ENCODE measurements around the gene SLC66A1. TPM values are rescaled to one million over a fixed set of nuclear protein-coding genes. Genes with fewer than 3 reads are reported as not detected.

Gene SLC66A1
- total and polyA plus RNA-seq, 9 of the 15 experiments (the other 6 are each of a cell fraction or from before 2014, with no cell fraction given) = 1.2 to 40.8 (median 18.6) TPM

- H3K9me3 ChIP-seq (replicated peaks; ENCODE audit: control insufficient read depth, insufficient read depth, low read depth, low read length) = no peaks in the 10 kb centered on the region
- 0 out of 4 replicates have a peak overlapping the region, but pooled peaks of 1 of the 2 experiments have one; percentile 8 for H3K9ac ChIP-seq (ENCODE audit: insufficient read depth in 1 of 2, low read depth in 2 of 2, low read length in 2 of 2)
- no peaks in the 10 kb centered on the region for H3K9me1 ChIP-seq (ENCODE audit: control insufficient read depth, insufficient read depth, low read length)
- no peaks in the 10 kb centered on the region for H3K79me2 ChIP-seq (ENCODE audit: control insufficient read depth, insufficient read depth, low read length)
- H3K4me3 ChIP-seq = no peak overlapping the region
- ATAC-seq (no peak), DNase-seq (ENCODE audit: extremely low read depth in 1 of 4, low spot score in 3 of 4) (no peak), FAIRE-seq (no peak)
- no TSS peak for BruUV-seq (replicated peaks)
- 77% methylated on average over 5 of the region's 5 CpGs for WGBS (ENCODE audit: insufficient coverage, low coverage, missing lambda C conversion rate)
- no peaks in the 10 kb centered on the region for H3K27me3 ChIP-seq (ENCODE audit: control insufficient read depth in 2 of 2, insufficient read depth in 2 of 2, low read length in 2 of 2)
- POLR2A ChIA-PET = interaction anchor here (0.6 to 5.0 kb wide), 7 partner anchors 8 to 740 kb away, joined by 3 to 37 read pairs (median 4); partner anchors contain the start of genes AKR7A2, EMC1, MRTO4 and SLC66A1
- H2AFZ ChIP-seq (ENCODE audit: low read depth, low read length) = no peak overlapping the region
- H3K27ac ChIP-seq (ENCODE audit: extremely low read depth, low read depth, low read length) = no peak overlapping the region
- TF ChIP-seq ZNF384 (IDR thresholded peaks at IDR 0.05; ENCODE audit: low read depth, low read length) (0 out of 2 replicates have a peak, but pooled peaks have one; percentile 5), THRAP3 (IDR thresholded peaks at IDR 0.05; ENCODE audit: borderline replicate concordance) (no peak), RBM25 (IDR thresholded peaks at IDR 0.05; ENCODE audit: low read depth, low read length, severe bottlenecking) (no peak), TEAD2 (tag; IDR thresholded peaks at IDR 0.05) (no peak), ZC3H4 (CRISPR knock-in tag; IDR thresholded peaks at IDR 0.05; ENCODE audit: borderline replicate concordance) (0 out of 2 replicates have a peak, but pooled peaks have one; percentile 35)
- in situ Hi-C loops (cut with MboI) (no loop called here), intact Hi-C loops (cut with micrococcal nuclease) (no loop called here)
- peaks cover 10% of the 10 kb centered on the region for H4K20me1 ChIP-seq (replicated peaks; ENCODE audit: control insufficient read depth, insufficient read depth, low read length)
- H3K36me3 ChIP-seq (ENCODE audit: control insufficient read depth, insufficient read depth, low read length) = peaks cover 34% of the 10 kb centered on the region; the same call in 2 of the 3 replicates
- H3K4me2 ChIP-seq (ENCODE audit: insufficient read depth, low read length) = no peak overlapping the region
- CTCF ChIA-PET (ENCODE audit: low intra/inter-chr PET ratio) = no interaction called here
- H3K4me1 ChIP-seq (replicated peaks in 1 of 2; ENCODE audit: control insufficient read depth in 2 of 2, insufficient read depth in 2 of 2, low read length in 2 of 2) = peaks cover 0 to 13% of the 10 kb centered on the region in 2 experiments; a peak in 3 of 5 replicates
Measured at GRCh38 chr1:19262744-19263143, 49.4 kb upstream of the SLC66A1 start.

- TF ChIP-seq ETV1 (tag; conservative IDR thresholded peaks at IDR 0.05; ENCODE audit: low read depth) (no peak), CTCF (IDR thresholded peaks at IDR 0.05 in 2 of 3, conservative IDR thresholded peaks at IDR 0.05 in 1 of 3; ENCODE audit: insufficient read depth in 2 of 3, low read depth in 1 of 3, low read length in 3 of 3) (0 out of 6 replicates have a peak, but pooled peaks of 1 of the 3 experiments have one; percentile 19)
- Histone ChIP-seq H3K9me1 (ENCODE audit: control insufficient read depth, insufficient read depth, low read length) (no peaks in the 10 kb centered on the region), H3K4me3 (no peak overlapping the region), H4K20me1 (replicated peaks; ENCODE audit: control insufficient read depth, insufficient read depth, low read length) (no peaks in the 10 kb centered on the region), H3K4me1 (replicated peaks in 1 of 2; ENCODE audit: control insufficient read depth in 2 of 2, insufficient read depth in 2 of 2, low read length in 2 of 2) (no peaks in the 10 kb centered on the region), H3K79me2 (ENCODE audit: control insufficient read depth, insufficient read depth, low read length) (no peaks in the 10 kb centered on the region), H3K27me3 (ENCODE audit: control insufficient read depth in 2 of 2, insufficient read depth in 2 of 2, low read length in 2 of 2) (no peaks in the 10 kb centered on the region), H3K4me2 (ENCODE audit: insufficient read depth, low read length) (no peak overlapping the region), H3K36me3 (ENCODE audit: control insufficient read depth, insufficient read depth, low read length) (no peaks in the 10 kb centered on the region), H2AFZ (ENCODE audit: low read depth, low read length) (no peak overlapping the region), H3K9me3 (replicated peaks; ENCODE audit: control insufficient read depth, insufficient read depth, low read depth, low read length) (no peaks in the 10 kb centered on the region), H3K27ac (ENCODE audit: extremely low read depth, low read depth, low read length) (no peak overlapping the region), H3K9ac (ENCODE audit: insufficient read depth in 1 of 2, low read depth in 2 of 2, low read length in 2 of 2) (peak overlapping the region in 1 of 2 experiments; percentile 28; a peak in 1 of 4 replicates)
- ChIA-PET POLR2A (interaction anchor here (0.5 to 3.6 kb wide), 4 partner anchors 8 to 1264 kb away, joined by 3 to 19 read pairs (median 3); no protein-coding TSS in a partner anchor), CTCF (ENCODE audit: low intra/inter-chr PET ratio) (interaction anchor here (0.7 kb wide), 1 partner anchor 380 kb away, joined by 3 read pairs; no protein-coding TSS in a partner anchor)
- no peak for DNase-seq (ENCODE audit: extremely low read depth in 1 of 4, low spot score in 3 of 4)
- ATAC-seq = peak; percentile 24; the same call in 2 of the 3 replicates
- intact Hi-C loops (cut with micrococcal nuclease) (no loop called here), in situ Hi-C loops (cut with MboI) (no loop called here)
- BruUV-seq (replicated peaks) = no TSS peak
- FAIRE-seq = no peak
- 47% methylated on average over 11 of the region's 11 CpGs for WGBS (ENCODE audit: insufficient coverage, low coverage, missing lambda C conversion rate)
Measured at GRCh38 chr1:19268445-19268844, 43.7 kb upstream of the SLC66A1 start.

All from K562 (cell line).